GM12878 (cell line): ENCODE results near the gene CDON. TPM values are rescaled to one million over a fixed set of nuclear protein-coding genes. Genes with fewer than 3 reads are reported as not detected.

ENCODE experiments used
- ATAC-seq: fragments of 200-7000 bp; cut with Tn5 transposase; 3 replicates; pipeline ENCODE4 v1.9.1; 2020; ENCODE audit warnings: mild to moderate bottlenecking, moderate library complexity
- Bru-seq: library from RNA; stranded (reverse); fragments of 400-500 nt; gene quantifications from one replicate; lab custom pipeline; 2021; lab: Mats Ljungman, UMichigan
- BruChase-seq, 2 experiments: library from RNA; stranded (reverse); fragments of 400-500 nt; gene quantifications; one replicate each; lab custom pipeline; 2021; lab: Mats Ljungman, UMichigan
- BruUV-seq: library from RNA; stranded (reverse); fragments of 400-500 nt; replicated peaks from 2 replicates; lab custom pipeline; 2021; lab: Mats Ljungman, UMichigan
- CTCF ChIA-PET: fragments of 300-600 bp; sonication (Branson Sonifier 250); formaldehyde crosslinking; extraction: SDS; loops from one replicate; lab custom pipeline; 2021; ENCODE audit warnings: inconsistent platforms; lab: Yijun Ruan, JAX
- POLR2A ChIA-PET: fragments of 350-600 bp; formaldehyde crosslinking; extraction: SDS; loops from one replicate; lab custom pipeline; 2021; ENCODE audit warnings: inconsistent platforms; lab: Charles Lee
- RAD21 ChIA-PET: fragments of 300-600 bp; sonication (Branson Sonifier 250); formaldehyde crosslinking; loops from one replicate; lab custom pipeline; 2023; ENCODE audit warnings: antibody characterized with exemption; ENCODE audit not compliant: unreplicated experiment; lab: Charles Lee
- SMC1A ChIA-PET: fragments of 300-600 bp; sonication (Branson Sonifier 250); formaldehyde crosslinking; loops from one replicate; lab custom pipeline; 2023; ENCODE audit not compliant: unreplicated experiment, uncharacterized antibody; lab: Charles Lee
- DNase-seq: peaks from one replicate; pipeline ENCODE4 v3.0.0-alpha.2; 2011; ENCODE audit warnings: low read depth, low spot score
- FAIRE-seq: peaks from 3 replicates; lab custom pipeline; 2011; peaks lifted over from hg19 to GRCh38; lab: Jason Lieb, UNC
- H2AFZ ChIP-seq: 2 replicates; pipeline ENCODE4 v1.6.0; 2011; ENCODE audit warnings: low read depth, low read length, control low read depth; ENCODE audit not compliant: control insufficient read depth
- H3K27ac ChIP-seq: 2 replicates; pipeline ENCODE4 v1.5.1; 2011; ENCODE audit warnings: control low read depth; ENCODE audit not compliant: control insufficient read depth, insufficient read depth
- H3K27me3 ChIP-seq, 2 experiments: replicated peaks in 1 of 2; 2 replicates each; pipeline versions ENCODE4 v1.6.0 to v1.6.1; 2011; ENCODE audit warnings: low read length in 1 of 2; ENCODE audit not compliant: control insufficient read depth in 2 of 2, insufficient read depth in 2 of 2
- H3K36me3 ChIP-seq, 2 experiments: 2 replicates each; pipeline ENCODE4 v1.5.1; 2011; ENCODE audit warnings: low read length in 1 of 2; ENCODE audit not compliant: control insufficient read depth in 2 of 2, insufficient read depth in 2 of 2
- H3K4me1 ChIP-seq: 2 replicates; pipeline ENCODE4 v1.6.1; 2011; ENCODE audit warnings: mild to moderate bottlenecking, low read length, moderate library complexity, mixed read lengths; ENCODE audit not compliant: control insufficient read depth, insufficient read depth
- H3K4me2 ChIP-seq: 2 replicates; pipeline ENCODE4 v1.6.0; 2011; ENCODE audit warnings: control low read depth; ENCODE audit not compliant: control insufficient read depth, insufficient read depth
- H3K4me3 ChIP-seq: fragments of 200-600 bp; sonication (generic); 2 replicates; pipeline ENCODE4 v1.5.1; 2016
- H3K79me2 ChIP-seq: 2 replicates; pipeline ENCODE4 v1.6.0; 2011; ENCODE audit warnings: low read length; ENCODE audit not compliant: control insufficient read depth, insufficient read depth
- H3K9ac ChIP-seq: 2 replicates; pipeline ENCODE4 v1.8.0; 2011; ENCODE audit warnings: low read length, control low read depth, mixed read lengths; ENCODE audit not compliant: control insufficient read depth, insufficient read depth
- H3K9me3 ChIP-seq: replicated peaks from 3 replicates; pipeline ENCODE4 v1.5.1; 2011; ENCODE audit warnings: mild to moderate bottlenecking, low read length; ENCODE audit not compliant: control insufficient read depth, insufficient read depth
- H4K20me1 ChIP-seq: 2 replicates; pipeline ENCODE4 v1.6.0; 2011; ENCODE audit not compliant: control insufficient read depth, insufficient read depth
- E2F8 ChIP-seq: fragments of 450-650 bp; IDR thresholded peaks from 2 replicates; pipeline ENCODE4 v1.6.1; 2018; ENCODE audit warnings: mild to moderate bottlenecking, low read depth, moderate library complexity; ENCODE audit not compliant: partially characterized antibody
- EZH2 ChIP-seq: IDR thresholded peaks from 2 replicates; pipeline ENCODE4 v1.6.1; 2012; ENCODE audit warnings: low read depth, mild to moderate bottlenecking, control low read depth, inconsistent platforms, low read length, borderline replicate concordance; ENCODE audit not compliant: control insufficient read depth
- HDGF ChIP-seq: fragments of 450-650 bp; IDR thresholded peaks from 2 replicates; pipeline ENCODE4 v1.6.1; 2016; ENCODE audit warnings: antibody characterized with exemption
- IKZF2 ChIP-seq, 2 experiments: fragments of 450-650 bp; IDR thresholded peaks; 2 replicates each; pipeline ENCODE4 v1.6.1; 2017; ENCODE audit warnings: mild to moderate bottlenecking in 2 of 2, moderate library complexity in 2 of 2
- MYC ChIP-seq: IDR thresholded peaks from 2 replicates; pipeline ENCODE4 v1.6.1; 2011; ENCODE audit warnings: mild to moderate bottlenecking, low read length, moderate library complexity, inconsistent platforms; ENCODE audit not compliant: insufficient read depth, insufficient replicate concordance, insufficient read length, severe bottlenecking
- RB1 ChIP-seq: fragments of 450-650 bp; formaldehyde crosslinking; IDR thresholded peaks from 2 replicates; pipeline ENCODE4 v1.6.1; 2017; ENCODE audit warnings: mild to moderate bottlenecking, borderline replicate concordance
- SMC3 ChIP-seq: IDR thresholded peaks from 2 replicates; pipeline ENCODE4 v1.6.1; 2011; ENCODE audit warnings: low read length, improper control_type of control experiment, borderline replicate concordance
- SPI1 ChIP-seq: IDR thresholded peaks from 2 replicates; pipeline ENCODE4 v1.6.1; 2011; ENCODE audit warnings: low read depth, mild to moderate bottlenecking, low read length, moderate library complexity, borderline replicate concordance; ENCODE audit not compliant: insufficient read depth
- ZNF622 ChIP-seq: fragments of 450-650 bp; IDR thresholded peaks from 2 replicates; pipeline ENCODE4 v1.6.1; 2017; ENCODE audit warnings: mild to moderate bottlenecking, inconsistent platforms
- WGBS: methylation state at CpG from one replicate; pipeline ENCODE4 v1.1.6; 2016; ENCODE audit warnings: low lambda C conversion rate; ENCODE audit not compliant: insufficient replicate concordance, insufficient coverage; ENCODE audit errors: missing lambda C conversion rate; 5-methylcytosine and 5-hydroxymethylcytosine counted together
- in situ Hi-C: fragments of 300-500 bp; cut with MboI; formaldehyde crosslinking; loops from 9 replicates; pipeline ENCODE4 v1.14.3; 2018; ENCODE audit warnings: mixed read lengths
- intact Hi-C: fragments of 100-400 bp; cut with micrococcal nuclease; formaldehyde crosslinking; loops from one replicate; pipeline ENCODE4 v1.14.2; 2022; ENCODE audit not compliant: unreplicated experiment
- long read RNA-seq, 2 experiments: library from polyadenylated mRNA; unstranded; transcript quantifications; one replicate each; pipeline ENCODE4 v2.0.0, GENCODE V29; 2019 to 2020
- polyA minus RNA-seq, 3 experiments: library from RNA; depleted of rRNA, polyadenylated mRNA; stranded (reverse); fragments of >200 nt; gene quantifications; 2 replicates each; pipeline ENCODE4 v1.2.3, GENCODE V29; 2011
- polyA plus RNA-seq, 11 experiments: library from polyadenylated mRNA; depleted of rRNA in 4 of 11; unstranded in 6 of 11; stranded (reverse) in 5 of 11; fragments of >200 nt; fragmentation: Nextera tagmentation in 4 of 11; fragmentation: Illumina TruSeq in 1 of 11; extraction: Ambion mirVana in 4 of 11; extraction: Trizol in 1 of 11; gene quantifications; 1 replicate in 1 of 11; 2 replicates in 10 of 11; pipeline versions ENCODE4 v1.2.1 to v1.2.3, GENCODE V29; 2011 to 2016; ENCODE audit warnings: inconsistent platforms in 2 of 11, missing spikeins in 2 of 11, low read depth in 1 of 11
- total RNA-seq, 4 experiments: library from RNA; depleted of rRNA in 3 of 4; stranded (reverse); fragments of >200 nt in 3 of 4; fragmentation: Illumina TruSeq in 1 of 4; extraction: Trizol in 1 of 4; gene quantifications; 2 replicates each; pipeline versions ENCODE4 v1.2.1 to v1.2.3, GENCODE V29; 2013 to 2021
- TF ChIP-seq, protein P1 (sequence below): IDR thresholded peaks from 2 replicates; pipeline ENCODE4 v1.6.1; 2012; ENCODE audit warnings: low read depth, low read length, improper control_type of control experiment

Gene CDON, protein sequence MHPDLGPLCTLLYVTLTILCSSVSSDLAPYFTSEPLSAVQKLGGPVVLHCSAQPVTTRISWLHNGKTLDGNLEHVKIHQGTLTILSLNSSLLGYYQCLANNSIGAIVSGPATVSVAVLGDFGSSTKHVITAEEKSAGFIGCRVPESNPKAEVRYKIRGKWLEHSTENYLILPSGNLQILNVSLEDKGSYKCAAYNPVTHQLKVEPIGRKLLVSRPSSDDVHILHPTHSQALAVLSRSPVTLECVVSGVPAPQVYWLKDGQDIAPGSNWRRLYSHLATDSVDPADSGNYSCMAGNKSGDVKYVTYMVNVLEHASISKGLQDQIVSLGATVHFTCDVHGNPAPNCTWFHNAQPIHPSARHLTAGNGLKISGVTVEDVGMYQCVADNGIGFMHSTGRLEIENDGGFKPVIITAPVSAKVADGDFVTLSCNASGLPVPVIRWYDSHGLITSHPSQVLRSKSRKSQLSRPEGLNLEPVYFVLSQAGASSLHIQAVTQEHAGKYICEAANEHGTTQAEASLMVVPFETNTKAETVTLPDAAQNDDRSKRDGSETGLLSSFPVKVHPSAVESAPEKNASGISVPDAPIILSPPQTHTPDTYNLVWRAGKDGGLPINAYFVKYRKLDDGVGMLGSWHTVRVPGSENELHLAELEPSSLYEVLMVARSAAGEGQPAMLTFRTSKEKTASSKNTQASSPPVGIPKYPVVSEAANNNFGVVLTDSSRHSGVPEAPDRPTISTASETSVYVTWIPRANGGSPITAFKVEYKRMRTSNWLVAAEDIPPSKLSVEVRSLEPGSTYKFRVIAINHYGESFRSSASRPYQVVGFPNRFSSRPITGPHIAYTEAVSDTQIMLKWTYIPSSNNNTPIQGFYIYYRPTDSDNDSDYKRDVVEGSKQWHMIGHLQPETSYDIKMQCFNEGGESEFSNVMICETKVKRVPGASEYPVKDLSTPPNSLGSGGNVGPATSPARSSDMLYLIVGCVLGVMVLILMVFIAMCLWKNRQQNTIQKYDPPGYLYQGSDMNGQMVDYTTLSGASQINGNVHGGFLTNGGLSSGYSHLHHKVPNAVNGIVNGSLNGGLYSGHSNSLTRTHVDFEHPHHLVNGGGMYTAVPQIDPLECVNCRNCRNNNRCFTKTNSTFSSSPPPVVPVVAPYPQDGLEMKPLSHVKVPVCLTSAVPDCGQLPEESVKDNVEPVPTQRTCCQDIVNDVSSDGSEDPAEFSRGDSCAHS (N-terminal part only)
- 13.1 and 16.6 TPM in 2 replicates for total RNA-seq (2013; cell fraction: nucleolus; rRNA removed)
- total RNA-seq (2014; rRNA removed) (0.23 and 0.38 TPM in 2 replicates), total RNA-seq (2014; rRNA removed; fragmentation: Illumina TruSeq; extraction: Trizol) (0.28 and 0.45 TPM in 2 replicates), total RNA-seq (2021) (0.21 and 0.46 TPM in 2 replicates), polyA plus RNA-seq (2011; rRNA removed) (3.2 and 4.2 TPM in 2 replicates), polyA plus RNA-seq (2014; fragmentation: Illumina TruSeq; extraction: Trizol) (0.40 and 0.79 TPM in 2 replicates), polyA plus RNA-seq (2014; fragmentation: Nextera tagmentation; extraction: Ambion mirVana) (under 1 TPM; 0.07 to 0.21 TPM), polyA plus RNA-seq (2014; rRNA removed) (0.27 and 0.31 TPM in 2 replicates), polyA plus RNA-seq (2016; fragmentation: Nextera tagmentation; extraction: Ambion mirVana) (under 1 TPM; 0.32 to 0.83 TPM), polyA minus RNA-seq (2011; rRNA and poly(A)+ RNA removed) (11.7 and 14.4 TPM in 2 replicates), Bru-seq, nascent RNA (percentile 50 among the genes with signal in this experiment), BruChase-seq, experiment 1, labeled RNA remaining after a 6-hour chase (percentile 45 among the genes with signal in this experiment), BruChase-seq, experiment 2, labeled RNA remaining after a 2-hour chase (percentile 50 among the genes with signal in this experiment)
- 0.54 TPM for polyA plus RNA-seq (2011; ENCODE audit: low read depth)
- 2.7 and 3.9 TPM in 2 replicates for polyA plus RNA-seq (2011; cell fraction: cytosol; rRNA removed)
- polyA plus RNA-seq (2011; cell fraction: nucleus; rRNA removed): 5.4 and 6.3 TPM in 2 replicates
- 0.23 and 0.87 TPM in 2 replicates for polyA plus RNA-seq (2012)
- polyA minus RNA-seq (2011; cell fraction: cytosol; rRNA and poly(A)+ RNA removed): 2.8 and 4.3 TPM in 2 replicates
- 6.9 and 11.3 TPM in 2 replicates for polyA minus RNA-seq (2011; cell fraction: nucleus; rRNA and poly(A)+ RNA removed)
- long read RNA-seq, experiment 1: 0 reads
- long read RNA-seq, experiment 2, partial matches to known transcripts: 0 of 2 reads
- long read RNA-seq, experiment 2, other reads (novel, unspliced or antisense): 2 of 2 reads

DNA sequence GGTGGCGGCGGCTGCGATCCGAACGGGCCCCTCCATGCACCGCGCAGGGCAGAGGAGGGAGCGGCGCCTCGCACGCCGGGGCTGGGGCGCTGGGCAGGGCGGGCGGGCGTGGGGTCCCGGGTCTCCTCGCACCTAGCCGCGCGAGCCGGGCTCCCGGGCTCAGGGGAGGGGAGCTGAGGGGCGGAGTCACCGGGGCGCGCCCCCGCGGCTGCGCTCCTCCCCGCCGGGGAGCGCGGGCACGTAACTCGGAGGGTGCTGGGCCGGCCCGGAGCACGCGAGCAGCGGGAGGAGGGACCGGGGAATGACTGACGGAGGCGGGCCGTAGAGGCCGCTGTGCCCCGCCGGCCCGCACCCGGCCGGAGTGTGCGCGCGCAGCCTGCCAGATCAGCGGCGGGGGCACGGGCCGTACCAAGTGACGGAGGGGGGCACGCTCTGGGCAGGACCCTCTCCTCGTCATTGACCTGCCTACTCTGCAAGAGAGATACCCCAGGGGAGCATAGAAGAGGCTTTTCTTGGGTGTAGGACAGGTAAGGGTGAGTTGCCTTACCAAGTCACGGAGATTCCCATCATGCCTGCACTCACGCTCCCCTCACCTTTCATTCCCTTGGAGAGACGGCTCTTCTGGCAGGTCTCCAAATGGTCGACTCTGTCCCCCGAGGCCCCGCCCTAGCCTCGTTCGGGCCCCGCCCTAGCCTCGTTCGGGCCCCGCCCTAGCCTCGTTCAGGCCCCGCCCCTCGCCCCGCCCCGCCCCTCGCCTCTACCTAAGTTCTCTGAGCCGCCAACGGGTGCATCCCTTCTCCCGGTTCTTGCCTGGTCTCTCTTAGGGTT lies at the start of gene CDON:
CDON (minus strand) TSS at position 188 of the 828 bp plus-strand sequence. CDS start 39,390 bp downstream, outside the sequence.
- Histone ChIP-seq H2AFZ (peak within 1 kb of the TSS; percentile 100), H4K20me1 (no peaks in the 10 kb centered on the region), H3K9me3 (no peaks in the 10 kb centered on the region), H3K27me3 (peaks cover 1 to 14% of the 10 kb centered on the region in 2 experiments), H3K4me2 (peak within 1 kb of the TSS; percentile 86), H3K36me3 (no peaks in the 10 kb centered on the region), H3K27ac (peak within 1 kb of the TSS; percentile 91), H3K9ac (peak within 1 kb of the TSS; percentile 82), H3K4me3 (peak within 1 kb of the TSS; percentile 72), H3K79me2 (no peaks in the 10 kb centered on the region; the same call in 1 of the 2 replicates), H3K4me1 (no peaks in the 10 kb centered on the region)
- ChIA-PET POLR2A (interaction anchor here (0.9 kb wide), 1 partner anchor 51 kb away, joined by 3 read pairs; no protein-coding TSS in a partner anchor), RAD21 (no interaction called here), SMC1A (interaction anchor here (3.7 kb wide), 1 partner anchor 121 kb away, joined by 34 read pairs; no protein-coding TSS in a partner anchor), CTCF (interaction anchor here (1.0 to 2.4 kb wide), 2 partner anchors 121 to 131 kb away, joined by 3 to 10 read pairs; no protein-coding TSS in a partner anchor)
- 2% methylated on average over 41 of the region's 82 CpGs for WGBS
- DNase-seq (peak; percentile 48), ATAC-seq (peak; percentile 97), FAIRE-seq (peak; percentile 64)
- in situ Hi-C loops: no loop called here
- intact Hi-C loops: loop anchor here (2.0 to 5.0 kb wide), 2 partner anchors 126 to 141 kb away; no protein-coding TSS in a partner anchor
- no TSS peak for BruUV-seq
- peak; percentile 96 for TF ChIP-seq RB1
- TF ChIP-seq HDGF: peak; percentile 78; the same call in 1 of the 2 replicates
- no peak for TF ChIP-seq MYC
- TF ChIP-seq E2F8: peak; percentile 32
- no peak; a peak in 1 of 4 replicates for TF ChIP-seq IKZF2 (IDR thresholded peaks at IDR 0.05)
- no peak for TF ChIP-seq EZH2
- TF ChIP-seq SMC3: no peak
- TF ChIP-seq, protein P1, sequence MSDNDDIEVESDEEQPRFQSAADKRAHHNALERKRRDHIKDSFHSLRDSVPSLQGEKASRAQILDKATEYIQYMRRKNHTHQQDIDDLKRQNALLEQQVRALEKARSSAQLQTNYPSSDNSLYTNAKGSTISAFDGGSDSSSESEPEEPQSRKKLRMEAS: no peak
- TF ChIP-seq SPI1: no peak
- no peak for TF ChIP-seq ZNF622
